NCI-H2171 treated with DMSO at 0.1 percent for 48 hours (cell line): ENCODE results near the gene EIF1.
A peak's percentile ranks its signal among the peaks of the same experiment; 100 is the strongest.
"Not testable (repeated sequence)": the region's sequence is repeated elsewhere in the genome, so short reads cannot be mapped to it uniquely, and the experiment has no call there.

Experiments
- DNase-seq: peaks from one replicate; lab custom pipeline; 2025; lab: John Stamatoyannopoulos, UW

Gene EIF1

DNA sequence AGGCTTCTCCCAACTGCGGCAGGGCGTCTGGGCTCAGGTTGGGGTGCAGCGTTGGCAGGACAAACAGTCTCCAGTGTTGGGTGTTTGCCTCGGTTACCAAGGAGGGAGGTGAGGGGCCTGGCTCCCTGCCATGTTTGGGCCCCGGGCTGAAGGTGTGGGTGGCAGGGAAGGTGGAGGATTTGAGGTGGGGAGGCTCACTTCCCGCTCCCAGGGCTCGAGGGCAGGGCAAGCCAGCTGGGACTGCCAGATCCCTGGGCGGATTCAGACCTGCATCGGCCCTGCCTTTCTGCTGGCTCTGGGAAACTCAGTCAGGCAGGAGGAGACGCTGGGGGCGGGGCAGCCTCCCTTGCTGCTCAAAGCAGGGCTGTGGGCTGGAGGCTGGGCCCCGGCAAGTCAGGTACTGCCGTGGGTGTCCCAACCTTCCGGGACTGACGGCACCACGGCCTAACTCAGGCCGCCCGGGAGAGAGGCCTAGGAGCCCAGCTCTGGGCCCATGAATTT is 33.0 kb upstream of the EIF1 start:
- DNase-seq = peak; percentile 93

DNA sequence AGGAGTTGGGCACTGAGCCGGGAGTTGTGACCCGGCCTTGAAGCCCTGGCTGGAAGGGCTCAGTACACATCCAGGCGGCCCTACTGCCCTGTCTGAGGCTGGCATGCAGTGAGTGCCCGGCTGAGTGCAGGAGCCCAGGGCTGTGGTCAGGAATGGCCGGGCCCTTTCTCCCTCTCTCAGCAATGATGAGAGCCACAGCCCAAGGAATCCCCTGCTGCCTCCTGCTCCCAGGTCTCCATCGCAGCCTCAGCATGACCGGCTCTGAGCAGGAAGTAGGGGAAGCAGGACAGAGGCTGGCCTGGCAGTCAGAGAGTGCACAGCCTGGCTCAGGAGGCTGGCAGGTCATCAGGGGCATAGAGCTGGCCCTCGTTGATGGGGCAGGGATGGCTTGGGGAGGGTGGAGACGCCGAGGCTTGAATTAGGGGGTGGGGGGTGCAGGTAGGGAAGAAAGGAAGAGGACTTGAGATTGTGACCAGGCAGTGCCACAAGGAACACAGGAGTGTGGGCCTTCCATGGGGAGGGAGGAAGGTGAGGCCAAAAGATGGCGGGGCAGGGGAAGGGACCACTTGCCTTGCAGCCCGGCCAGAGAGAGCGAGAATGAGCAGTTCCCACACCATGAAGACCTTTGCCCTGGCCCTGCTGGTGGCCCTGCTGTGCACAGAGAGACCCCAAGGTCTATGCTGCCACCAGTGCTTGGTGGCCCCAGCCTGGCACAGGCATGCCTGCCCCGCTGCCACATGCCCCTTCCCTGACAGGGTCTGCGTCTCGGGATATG is 32.2 kb upstream of the EIF1 start:
- no peak for DNase-seq

DNA sequence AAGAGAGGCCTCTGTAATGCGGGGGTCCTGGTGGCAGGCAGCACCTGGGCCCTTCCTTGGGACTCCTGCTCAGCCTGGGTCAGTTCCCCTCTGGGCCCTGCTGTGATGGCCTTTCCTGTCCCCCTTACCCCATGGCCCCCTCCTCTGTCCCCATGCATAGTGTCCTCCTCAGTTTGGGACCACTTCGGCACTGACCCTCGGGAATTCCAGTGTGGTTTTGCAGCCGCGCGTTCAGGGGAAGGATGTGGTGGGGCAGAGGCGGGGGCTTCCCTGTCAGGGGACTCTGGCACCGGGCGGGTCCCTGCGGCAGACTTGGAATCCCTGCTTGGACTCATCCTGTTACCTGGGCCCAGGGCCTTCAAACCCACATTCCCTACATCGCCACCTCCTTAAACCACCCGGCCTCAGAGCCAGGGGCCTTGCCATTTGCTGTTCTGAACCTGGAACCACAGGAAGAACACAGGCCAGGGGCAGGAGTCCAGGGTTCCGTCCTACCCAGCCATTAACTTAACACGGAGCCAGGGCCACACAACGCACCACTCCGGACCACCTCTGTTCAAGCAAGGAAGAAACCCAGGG is 31.4 kb upstream of the EIF1 start:
- no peak for DNase-seq

DNA sequence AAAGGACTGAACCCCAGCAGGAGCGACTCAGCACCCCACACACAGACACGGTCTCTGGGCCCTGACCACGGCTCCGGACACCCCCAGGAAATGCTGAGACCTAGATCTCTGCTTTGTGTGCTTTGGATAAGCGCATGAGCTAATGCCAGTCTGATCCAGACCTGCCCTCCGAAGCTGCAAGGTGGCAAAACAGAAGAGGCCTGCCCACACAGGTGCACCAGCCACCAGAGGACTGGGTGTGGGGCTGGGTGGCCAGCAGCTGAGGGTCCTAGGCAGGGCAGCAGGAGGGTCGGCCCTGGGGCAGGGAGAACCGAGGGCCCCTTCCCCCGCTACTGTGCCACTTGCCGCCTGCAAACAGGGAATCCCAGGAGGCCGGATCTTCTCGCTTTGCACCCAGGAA is 30.7 kb upstream of the EIF1 start:
- DNase-seq = no peak

DNA sequence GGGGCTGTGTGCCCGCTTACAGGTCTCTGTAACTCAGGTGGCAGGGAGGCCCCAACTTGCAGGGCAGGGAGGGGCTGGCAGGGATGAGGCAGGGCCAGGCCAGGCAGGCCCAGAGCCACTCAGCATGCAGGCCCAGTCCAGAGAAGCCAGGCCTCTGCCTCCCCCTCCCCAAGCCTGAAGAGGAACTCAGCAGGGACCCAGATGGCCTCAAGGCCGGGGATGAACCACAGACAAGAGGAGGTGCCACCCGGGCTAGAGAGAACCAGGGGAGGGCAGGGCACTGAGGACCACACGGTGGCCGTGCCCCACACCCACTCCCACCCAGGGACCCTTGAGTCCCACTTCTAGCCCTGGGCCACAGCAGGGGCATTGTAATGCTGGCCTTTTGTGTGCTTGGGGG is 29.8 kb upstream of the EIF1 start:
- DNase-seq = no peak

DNA sequence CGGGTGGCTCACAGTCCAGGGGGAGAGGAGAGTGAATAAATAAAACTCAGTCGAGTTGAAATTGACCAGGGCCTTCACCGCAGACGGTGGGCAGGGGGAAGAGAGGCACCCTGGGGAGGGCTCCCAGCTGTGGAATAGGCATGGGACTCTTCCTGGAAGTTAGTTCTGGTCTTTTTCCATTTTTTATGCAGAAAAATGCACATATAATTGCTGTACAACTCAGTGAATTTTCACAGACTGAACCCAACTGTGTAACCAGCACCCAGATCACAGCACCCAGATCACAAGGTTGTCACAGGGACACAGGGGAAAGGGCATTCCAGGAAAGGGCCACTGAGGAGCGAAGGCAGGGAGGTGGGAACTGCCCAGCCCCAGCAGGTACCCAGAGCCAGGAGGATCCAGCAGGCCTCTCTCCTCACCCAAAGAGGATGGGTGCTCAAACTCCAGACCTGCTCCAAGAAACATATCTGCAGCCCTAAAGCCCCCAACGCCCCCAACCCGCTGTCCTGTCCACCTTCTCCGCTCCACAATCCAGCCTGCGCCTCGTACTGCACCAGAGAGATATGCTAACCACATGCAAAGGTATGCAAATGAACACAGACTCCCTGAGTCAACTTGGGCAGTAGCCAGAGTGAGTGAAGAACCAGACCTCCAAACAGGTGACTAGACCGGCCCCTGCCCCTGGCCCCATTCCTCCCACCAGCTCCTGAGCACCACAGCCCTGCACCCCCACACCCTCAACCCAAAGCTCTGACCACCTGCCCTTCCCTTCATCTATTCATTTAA is 29.1 kb upstream of the EIF1 start:
- no peak for DNase-seq

DNA sequence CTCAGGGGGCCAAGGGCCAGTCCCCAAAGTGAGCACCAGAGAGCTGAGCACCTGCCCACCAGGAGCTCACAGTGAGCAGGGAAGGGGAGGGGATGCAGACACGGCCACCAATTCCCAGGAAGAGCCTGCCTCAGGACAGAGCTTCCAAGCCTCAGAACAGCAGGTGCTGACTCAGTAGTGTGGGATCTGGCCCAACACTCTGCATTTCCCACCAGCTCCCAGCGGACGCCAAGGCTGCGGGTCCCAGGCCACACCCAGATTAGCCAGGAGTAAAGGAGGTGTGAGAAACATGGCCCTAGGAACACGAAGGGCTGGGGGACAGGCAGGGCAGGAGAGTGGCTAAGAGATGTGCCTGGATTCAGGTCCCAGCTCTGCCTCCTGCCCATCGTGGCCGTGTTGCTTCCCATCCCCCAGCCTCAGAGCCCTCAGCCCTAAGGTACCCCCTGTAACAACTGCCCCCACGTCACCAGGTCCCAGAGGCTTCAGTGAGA is 28.4 kb upstream of the EIF1 start:
- no peak for DNase-seq

DNA sequence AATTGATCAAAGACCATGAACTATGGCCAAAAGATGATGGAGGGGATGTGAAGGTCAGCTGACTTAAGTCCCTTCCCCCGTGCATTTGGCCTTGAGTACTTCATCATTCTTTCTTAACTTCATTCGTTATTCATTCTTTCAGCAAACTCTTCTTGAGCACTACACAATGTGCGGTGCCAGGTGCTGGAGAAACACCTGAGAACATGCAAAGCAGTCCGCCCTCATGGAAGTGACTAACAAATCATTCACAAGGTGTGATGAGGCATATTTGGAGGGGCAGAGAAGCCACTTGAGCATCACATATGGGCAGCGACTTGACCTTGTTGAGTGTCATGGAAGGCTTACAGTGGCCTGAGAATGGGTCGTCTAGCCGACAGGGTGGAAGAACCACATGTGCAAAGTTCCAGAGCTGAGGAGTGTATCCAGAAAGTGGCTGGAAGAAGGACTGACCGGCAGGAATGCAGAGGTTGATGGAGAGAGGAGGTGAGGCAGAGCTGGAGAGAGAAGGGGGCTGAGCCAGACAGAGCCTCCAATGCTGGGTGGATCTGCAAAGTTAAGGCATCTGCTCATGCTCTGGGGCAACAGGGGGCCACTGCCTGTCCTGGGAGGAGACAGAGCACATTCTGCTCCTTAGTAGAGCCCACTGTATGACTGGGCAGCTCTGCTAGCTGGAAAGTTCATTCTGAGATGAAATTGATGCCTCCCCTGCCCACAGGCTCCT is 25.1 kb upstream of the EIF1 start:
- no peak for DNase-seq

DNA sequence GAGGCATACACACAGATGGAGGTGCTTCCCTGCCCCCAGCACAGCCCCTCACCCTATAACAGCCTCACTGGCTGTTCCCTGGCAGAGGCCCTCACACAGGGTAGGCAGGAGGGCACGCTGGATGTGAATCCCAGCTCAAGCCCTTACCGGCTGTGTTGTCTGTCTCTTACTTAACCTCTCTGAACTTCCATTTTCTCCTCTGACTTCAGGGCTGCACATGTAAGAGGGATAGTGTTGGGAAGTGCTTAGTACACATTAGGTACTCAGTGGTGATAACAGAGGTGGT is 24.6 kb upstream of the EIF1 start:
- DNase-seq = no peak

DNA sequence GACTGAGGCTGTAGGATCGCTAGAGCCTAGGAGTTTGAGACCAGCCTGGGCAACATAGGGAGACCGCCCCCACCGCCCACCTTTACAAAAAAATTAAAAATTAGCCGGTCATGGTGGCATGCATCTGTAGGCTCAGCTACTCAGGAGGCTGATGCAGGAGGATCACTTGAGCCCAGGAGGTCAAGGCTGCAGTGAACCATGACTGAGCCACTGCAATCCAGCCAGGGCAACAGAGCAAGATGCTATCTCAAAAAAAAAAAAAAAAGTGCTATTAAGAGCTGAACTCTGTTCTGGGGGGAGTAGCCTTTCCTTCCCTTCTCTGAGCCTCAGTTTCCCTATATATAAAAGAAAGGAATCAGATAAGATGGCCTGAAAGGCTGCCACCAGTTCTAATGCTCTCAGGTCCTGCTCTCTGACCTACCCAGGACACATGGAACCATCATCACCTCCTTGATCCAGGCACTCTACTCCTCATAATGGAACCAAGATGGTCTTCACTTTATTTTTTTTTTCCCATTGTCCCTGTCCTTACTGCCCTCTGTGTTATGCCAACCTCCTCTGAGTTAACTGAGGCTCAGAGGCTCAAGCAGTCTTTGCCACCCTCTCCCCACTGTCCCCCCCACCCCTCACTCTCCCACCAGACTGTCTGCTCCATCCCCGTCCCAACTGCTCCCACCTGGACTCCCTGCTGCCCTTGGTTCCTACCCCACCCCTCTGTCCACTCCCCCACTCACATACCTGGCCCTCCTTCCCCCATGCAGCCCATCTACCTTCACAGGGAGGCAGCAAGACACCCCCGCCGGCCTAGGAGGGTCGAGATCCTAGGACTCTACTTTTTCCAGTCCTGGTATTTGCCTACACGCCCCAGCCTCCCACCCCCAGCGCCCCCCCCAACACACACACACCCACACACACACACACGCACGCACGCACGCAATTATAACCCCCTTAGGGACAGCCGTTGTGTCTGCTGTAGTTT is 23.8 kb upstream of the EIF1 start:
- no peak for DNase-seq

DNA sequence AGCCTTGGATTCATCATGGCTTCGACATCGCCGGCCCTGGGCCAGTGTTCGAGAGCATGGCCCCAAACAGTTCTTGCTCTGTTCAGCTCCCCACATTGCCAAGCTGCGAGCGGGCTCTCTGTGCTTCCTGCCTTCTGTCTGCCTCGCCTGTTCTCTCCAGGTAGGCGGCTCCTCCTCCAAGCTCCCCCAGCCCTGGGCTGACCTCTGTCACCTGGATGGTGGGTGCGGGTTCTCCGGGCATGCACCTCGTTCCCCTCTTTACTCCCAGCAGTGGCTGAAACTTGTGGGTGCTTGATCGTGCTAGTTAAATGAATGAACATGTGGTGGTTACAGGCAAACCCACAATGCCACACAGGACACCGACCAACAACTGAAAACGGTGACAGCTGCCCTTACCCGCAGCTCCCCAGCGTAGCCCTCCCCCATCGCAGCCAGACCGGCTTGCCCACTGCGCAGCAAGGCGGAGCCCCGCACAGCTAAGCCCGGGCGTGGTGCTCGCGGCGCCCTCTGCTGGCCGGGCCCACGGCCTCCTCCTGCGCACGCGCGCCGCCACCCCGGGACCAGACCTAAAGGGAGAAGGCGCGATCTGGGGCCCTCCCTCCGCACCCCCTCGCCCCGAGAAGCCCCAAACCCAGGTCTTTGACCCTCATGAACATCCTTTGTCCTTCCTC is 23.0 kb upstream of the EIF1 start:
- DNase-seq = peak; percentile 87

DNA sequence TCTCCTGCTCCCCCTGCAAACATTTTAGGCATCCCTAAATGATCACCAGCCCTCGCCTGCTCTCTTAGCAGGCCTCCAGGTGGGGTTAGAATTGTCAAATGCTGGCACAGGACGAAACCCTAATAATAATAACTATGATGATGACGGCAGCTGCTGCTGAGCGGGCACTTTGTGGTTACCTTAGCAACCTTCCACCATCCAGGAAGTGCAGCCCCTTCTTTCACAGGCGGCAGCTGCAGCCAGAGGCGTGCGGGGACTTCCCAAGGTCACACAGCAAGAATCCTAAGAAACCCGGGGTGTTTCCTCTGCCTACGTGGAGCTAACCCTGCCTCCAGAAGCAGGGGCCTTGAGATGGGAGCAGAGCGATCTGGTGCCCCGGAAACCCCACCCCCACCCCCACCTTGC is 22.4 kb upstream of the EIF1 start:
- DNase-seq = peak; percentile 87

DNA sequence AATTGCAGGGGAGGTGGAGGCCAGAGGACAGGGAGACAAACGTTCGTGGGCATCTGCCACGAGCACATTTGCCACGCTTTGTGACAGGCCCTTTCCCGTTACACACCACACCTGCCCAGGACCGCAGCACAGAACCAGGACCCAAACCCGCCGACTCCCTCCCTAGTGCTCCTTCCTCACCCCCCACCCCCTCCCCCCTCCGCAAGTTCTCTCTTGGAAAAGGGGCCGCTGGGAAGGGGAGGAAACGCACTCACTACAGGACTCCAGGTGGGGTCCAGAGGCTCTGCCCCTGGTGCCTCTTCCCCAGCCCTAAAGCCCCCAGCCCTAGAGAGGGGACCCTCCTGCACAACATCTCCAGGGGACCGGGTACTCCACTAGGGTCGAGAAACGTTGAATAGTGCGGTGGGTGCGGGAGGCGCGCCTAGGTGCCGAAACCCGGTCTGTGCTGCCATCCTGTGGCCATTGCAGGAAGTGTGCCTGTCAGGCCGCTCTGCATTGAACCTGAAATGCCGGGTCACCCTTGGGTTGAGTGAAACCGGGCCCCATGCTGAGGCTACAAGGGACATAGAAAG is 21.9 kb upstream of the EIF1 start:
- peak; percentile 74 for DNase-seq

DNA sequence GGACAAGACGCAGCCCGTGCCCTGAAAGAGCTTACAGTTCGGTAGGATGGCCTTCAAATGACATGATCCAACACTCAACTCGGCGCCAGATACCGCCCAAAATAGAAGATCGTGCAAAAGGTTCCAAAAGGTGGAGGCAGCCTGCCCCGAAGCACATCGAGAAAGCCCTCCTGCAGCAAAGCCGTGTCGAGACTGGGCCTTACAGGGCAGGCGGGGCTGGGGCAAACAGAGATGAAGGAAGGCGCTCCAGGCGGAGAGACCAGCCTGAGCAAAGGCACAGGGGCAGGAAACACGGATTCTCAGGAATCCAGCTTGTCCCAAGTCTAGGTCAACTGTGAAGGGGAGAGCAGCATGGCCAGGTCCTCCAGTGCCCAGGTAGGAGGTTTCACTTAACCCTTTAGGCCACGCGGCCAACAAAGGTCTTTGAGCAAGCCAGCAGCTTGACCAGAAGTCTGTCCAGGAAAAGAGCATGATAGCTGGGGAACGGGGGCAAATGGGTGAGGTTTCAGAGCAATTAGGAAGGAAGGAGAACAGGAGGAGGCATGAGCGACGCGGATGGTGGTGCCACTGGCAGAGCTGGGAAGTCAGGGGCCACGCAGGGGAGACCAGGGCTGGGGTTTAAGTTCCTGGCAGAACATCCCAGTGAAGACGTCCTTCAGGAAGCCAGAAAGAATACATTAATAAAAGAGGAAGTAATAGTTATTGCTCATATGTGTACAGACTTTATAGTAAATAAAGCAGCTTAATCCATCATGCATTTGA is 21.2 kb upstream of the EIF1 start:
- DNase-seq = no peak

DNA sequence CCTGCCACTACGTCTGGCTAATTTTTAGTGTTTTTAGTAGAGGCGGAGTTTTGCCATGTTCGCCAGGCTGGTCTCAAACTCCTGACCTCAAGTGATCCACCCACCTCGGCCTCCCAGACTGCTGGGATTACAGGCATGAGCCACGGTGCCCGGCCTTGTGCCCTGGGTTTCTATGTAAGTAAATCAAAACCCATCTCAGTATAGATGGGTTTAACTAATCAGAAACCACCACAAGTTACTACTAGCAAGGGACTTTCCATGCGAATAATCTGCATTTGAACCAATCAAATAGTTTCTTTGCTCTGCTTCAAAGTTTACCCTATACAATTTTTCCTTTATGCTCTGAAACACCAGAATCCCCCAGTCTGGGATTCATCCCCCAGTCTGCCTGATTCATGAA is 16.5 kb upstream of the EIF1 start:
- no peak for DNase-seq

DNA sequence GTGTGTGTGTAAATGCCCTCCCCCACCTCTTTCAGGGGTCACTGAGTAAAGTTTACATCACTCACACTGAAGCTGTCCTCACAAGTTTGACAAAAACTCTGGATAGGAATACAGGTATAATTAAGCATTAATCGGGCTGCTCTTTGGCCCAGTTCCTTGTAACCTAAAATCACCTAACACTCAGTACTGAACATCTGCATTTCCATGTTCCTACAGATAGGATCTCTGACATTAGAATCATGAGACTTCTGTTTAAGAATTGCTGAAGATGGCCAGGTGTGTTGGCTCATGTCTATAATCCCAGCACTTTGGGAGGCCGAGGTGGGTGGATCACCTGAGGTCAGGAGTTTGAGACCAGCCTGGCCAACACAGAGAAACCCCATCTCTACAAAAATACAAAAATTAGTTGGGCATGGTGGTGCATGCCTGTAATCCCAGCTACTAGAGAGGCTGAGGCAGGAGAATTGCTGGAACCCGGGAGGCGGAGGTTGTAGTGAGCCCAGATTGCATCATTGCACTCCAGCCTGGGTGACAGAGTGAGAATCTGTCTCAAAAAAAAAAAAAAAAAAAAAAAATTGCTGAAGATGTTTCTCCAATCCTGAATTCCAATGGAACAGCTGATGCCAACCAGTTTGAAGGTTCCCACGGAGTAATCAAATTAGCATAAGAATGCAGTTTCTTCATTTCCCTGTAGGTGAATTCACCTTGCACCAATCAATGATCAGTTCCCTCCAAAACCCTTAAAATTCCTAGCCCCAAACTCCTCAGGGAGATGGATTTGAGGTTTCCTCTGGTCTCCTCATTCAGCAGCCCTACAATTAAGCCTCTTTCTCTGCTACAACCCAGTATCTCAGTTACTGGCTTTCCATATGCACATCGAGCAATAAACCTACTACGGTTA is 13.3 kb upstream of the EIF1 start:
- not testable (repeated sequence) for DNase-seq

DNA sequence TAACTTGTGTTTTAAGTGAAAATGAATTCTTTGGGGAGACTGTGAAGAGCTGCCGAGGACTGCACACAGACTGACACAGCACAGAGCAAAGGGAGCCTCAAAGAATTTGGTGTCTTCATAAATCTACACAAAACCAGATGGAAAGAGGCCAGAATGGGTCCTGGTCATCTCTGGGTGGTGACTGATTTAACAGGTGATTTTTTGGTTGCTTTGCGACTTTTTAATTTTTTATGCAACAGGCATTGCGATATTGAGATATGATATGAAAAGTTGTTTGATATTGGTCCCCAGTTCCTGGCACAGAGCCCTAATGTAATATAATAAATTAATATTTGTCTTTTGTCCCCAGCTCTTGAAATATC is 12.6 kb upstream of the EIF1 start:
- no peak for DNase-seq

DNA sequence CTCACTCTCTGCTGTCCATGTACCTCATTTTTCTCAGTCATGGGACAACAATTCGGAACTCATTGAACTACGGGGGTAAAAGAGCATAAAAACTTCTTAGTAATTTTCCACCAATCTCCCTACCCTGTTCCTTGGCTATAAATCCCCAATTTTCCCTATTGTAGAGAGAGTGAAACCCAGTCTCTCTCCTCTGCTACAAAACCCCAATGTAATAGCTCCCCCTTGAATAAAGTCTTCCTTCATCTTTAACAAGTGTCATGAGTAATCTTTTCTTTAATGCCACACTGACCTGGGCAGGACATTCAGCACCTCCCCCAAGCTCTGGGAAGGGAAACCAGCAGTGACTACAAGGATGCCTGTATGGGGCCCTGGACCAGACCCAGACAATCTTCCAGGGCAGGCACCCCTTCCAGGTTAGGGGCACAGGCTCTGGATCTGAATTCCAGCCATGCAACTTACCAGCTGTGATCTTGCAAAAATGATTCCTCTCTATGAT is 10.2 kb upstream of the EIF1 start:
- no peak for DNase-seq
